Measurements from ENCODE around the gene GSPT2.

GSPT2 gene

DNA sequence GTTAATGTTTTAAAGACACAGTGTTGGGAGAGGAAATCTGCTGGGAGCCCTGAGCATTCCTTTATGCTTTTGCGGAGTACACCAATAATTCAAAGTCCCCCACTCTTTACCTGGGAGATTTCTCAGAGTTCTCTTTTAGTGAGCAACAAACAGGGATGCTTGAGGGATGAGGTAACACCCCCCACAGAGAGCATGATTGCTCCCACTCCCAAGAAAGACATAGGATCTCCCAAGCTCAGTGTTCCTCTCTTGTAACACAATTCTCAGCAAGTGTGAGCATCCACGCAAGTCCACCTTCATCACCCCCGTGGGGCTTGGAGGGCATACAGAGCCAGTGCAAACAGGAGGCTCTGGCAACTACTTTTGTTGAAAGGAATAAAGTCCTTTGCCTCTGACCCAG, 36.1 kb downstream of the GSPT2 start:
- H3K36me3 ChIP-seq (ENCODE audit: insufficient read depth), result no peaks in the 10 kb centered on the region
- H4K20me1 ChIP-seq (ENCODE audit: insufficient read depth), result no peaks in the 10 kb centered on the region
- H3K4me1 ChIP-seq (ENCODE audit: low read depth, poor library complexity, severe bottlenecking), result no peaks in the 10 kb centered on the region
- no peak overlapping the region for H2AFZ ChIP-seq (ENCODE audit: low read depth)
- H3K4me2 ChIP-seq, result no peak overlapping the region
- H3K79me2 ChIP-seq (ENCODE audit: insufficient read depth, low read depth), result no peaks in the 10 kb centered on the region
- H3K27ac ChIP-seq, result no peak overlapping the region
- no peak overlapping the region for H3K4me3 ChIP-seq (IDR thresholded peaks at IDR 0.05; ENCODE audit: insufficient read depth, low read depth, low read length)
- TF ChIP-seq CTCF (conservative IDR thresholded peaks at IDR 0.05; ENCODE audit: low read depth, low read length), result no peak
- no peaks in the 10 kb centered on the region for H3K27me3 ChIP-seq (ENCODE audit: insufficient read depth, low read depth)
- no peak overlapping the region for H3K9ac ChIP-seq

DNA sequence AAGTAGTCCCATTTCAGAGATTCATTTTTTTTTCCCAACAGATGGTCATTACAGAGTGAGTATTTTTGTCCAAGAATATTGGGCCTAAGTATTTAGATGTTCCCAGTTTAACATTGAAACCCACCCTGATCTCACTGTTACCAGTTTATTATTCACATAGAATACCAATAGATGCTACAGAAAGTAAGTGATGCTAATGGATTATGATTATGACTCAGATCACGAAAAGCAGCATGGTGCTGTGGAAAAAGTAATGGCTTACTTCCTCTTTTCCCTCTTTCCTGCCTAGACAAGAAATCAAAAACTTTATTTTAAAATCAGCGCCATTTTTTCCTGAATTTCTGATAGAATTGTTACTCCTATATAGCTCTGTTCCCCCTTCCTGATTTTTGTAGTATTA, 51.9 kb downstream of the GSPT2 start:
- H3K27ac ChIP-seq, result no peak overlapping the region
- H3K9ac ChIP-seq, result no peak overlapping the region
- TF ChIP-seq CTCF (conservative IDR thresholded peaks at IDR 0.05; ENCODE audit: low read depth, low read length), result no peak
- no peak overlapping the region for H2AFZ ChIP-seq (ENCODE audit: low read depth)
- no peaks in the 10 kb centered on the region for H3K4me1 ChIP-seq (ENCODE audit: low read depth, poor library complexity, severe bottlenecking)
- no peaks in the 10 kb centered on the region for H3K27me3 ChIP-seq (ENCODE audit: insufficient read depth, low read depth)
- H3K79me2 ChIP-seq (ENCODE audit: insufficient read depth, low read depth), result no peaks in the 10 kb centered on the region
- no peaks in the 10 kb centered on the region for H3K36me3 ChIP-seq (ENCODE audit: insufficient read depth)
- H3K4me2 ChIP-seq, result no peak overlapping the region
- H3K4me3 ChIP-seq (IDR thresholded peaks at IDR 0.05; ENCODE audit: insufficient read depth, low read depth, low read length), result no peak overlapping the region
- H4K20me1 ChIP-seq (ENCODE audit: insufficient read depth), result no peaks in the 10 kb centered on the region

All from KMS-11 (cell line).